HEK293 (cell line): ENCODE results near the gene EIF4A2.

Source experiments
- HOXC10 ChIP-seq: sonication (generic); formaldehyde crosslinking; IDR thresholded peaks from 2 replicates; pipeline ENCODE4 v1.8.1; 2023; ENCODE audit warnings: mild to moderate bottlenecking, missing genetic modification reagents
- MYNN ChIP-seq: fragments of 450-650 bp; formaldehyde crosslinking; IDR thresholded peaks from 2 replicates; pipeline ENCODE4 v1.5.1; 2016; ENCODE audit warnings: missing biosample characterization, missing genetic modification characterization, borderline replicate concordance
- ZBTB21 ChIP-seq: fragments of 450-650 bp; formaldehyde crosslinking; IDR thresholded peaks from 2 replicates; pipeline ENCODE4 v1.5.1; 2017; ENCODE audit warnings: missing biosample characterization, missing genetic modification characterization
- ZNF112 ChIP-seq: fragments of 450-650 bp; formaldehyde crosslinking; IDR thresholded peaks from 2 replicates; pipeline ENCODE4 v1.5.0; 2017; ENCODE audit warnings: missing biosample characterization, missing genetic modification characterization
- ZNF121 ChIP-seq: fragments of 450-650 bp; formaldehyde crosslinking; IDR thresholded peaks from 2 replicates; pipeline ENCODE4 v1.5.1; 2016; ENCODE audit warnings: missing biosample characterization, missing genetic modification characterization
- ZNF335 ChIP-seq: fragments of 450-650 bp; formaldehyde crosslinking; conservative IDR thresholded peaks from 2 replicates; pipeline ENCODE4 v1.5.1; 2016; ENCODE audit warnings: missing biosample characterization, missing genetic modification characterization
- TF ChIP-seq, protein P1 (sequence below): fragments of 450-650 bp; formaldehyde crosslinking; IDR thresholded peaks from 2 replicates; pipeline ENCODE4 v1.5.1; 2016; ENCODE audit warnings: missing biosample characterization, missing genetic modification characterization
- TF ChIP-seq, protein P2 (sequence below): fragments of 450-650 bp; formaldehyde crosslinking; IDR thresholded peaks from 2 replicates; pipeline ENCODE4 v1.5.1; 2016; ENCODE audit warnings: missing biosample characterization, missing genetic modification characterization, low read depth
- TF ChIP-seq, protein P3 (sequence below): fragments of 450-650 bp; formaldehyde crosslinking; IDR thresholded peaks from 2 replicates; pipeline ENCODE4 v1.5.1; 2016; ENCODE audit warnings: missing biosample characterization, missing genetic modification characterization

DNA sequence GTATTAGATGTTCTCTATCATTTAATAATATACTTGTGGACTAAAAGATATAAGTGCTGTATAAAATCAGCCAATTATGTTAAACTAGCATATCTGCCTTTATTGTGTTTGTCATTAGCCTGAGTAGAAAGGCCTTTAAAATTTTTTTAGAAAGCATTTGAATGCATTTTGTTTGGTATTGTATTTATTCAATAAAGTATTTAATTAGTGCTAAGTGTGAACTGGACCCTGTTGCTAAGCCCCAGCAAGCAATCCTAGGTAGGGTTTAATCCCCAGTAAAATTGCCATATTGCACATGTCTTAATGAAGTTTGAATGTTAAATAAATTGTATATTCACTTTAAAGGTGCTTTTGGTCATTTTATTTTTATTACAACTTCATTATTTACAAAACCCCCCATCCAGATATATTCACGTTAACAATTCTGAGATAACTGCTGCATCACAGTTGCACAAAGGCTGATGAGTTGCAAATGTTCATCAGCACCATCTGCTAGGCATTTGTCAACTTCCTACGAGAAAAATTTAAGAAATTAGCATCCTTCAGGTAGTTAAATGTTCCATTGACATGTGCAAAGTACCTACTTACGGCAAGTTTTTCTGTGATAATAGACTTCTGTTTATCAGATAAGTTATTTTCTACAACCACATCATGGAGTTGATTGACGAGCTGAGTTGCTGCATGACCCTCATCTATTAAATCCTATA is 6.3 kb downstream of the EIF4A2 start:
- TF ChIP-seq, protein P1, sequence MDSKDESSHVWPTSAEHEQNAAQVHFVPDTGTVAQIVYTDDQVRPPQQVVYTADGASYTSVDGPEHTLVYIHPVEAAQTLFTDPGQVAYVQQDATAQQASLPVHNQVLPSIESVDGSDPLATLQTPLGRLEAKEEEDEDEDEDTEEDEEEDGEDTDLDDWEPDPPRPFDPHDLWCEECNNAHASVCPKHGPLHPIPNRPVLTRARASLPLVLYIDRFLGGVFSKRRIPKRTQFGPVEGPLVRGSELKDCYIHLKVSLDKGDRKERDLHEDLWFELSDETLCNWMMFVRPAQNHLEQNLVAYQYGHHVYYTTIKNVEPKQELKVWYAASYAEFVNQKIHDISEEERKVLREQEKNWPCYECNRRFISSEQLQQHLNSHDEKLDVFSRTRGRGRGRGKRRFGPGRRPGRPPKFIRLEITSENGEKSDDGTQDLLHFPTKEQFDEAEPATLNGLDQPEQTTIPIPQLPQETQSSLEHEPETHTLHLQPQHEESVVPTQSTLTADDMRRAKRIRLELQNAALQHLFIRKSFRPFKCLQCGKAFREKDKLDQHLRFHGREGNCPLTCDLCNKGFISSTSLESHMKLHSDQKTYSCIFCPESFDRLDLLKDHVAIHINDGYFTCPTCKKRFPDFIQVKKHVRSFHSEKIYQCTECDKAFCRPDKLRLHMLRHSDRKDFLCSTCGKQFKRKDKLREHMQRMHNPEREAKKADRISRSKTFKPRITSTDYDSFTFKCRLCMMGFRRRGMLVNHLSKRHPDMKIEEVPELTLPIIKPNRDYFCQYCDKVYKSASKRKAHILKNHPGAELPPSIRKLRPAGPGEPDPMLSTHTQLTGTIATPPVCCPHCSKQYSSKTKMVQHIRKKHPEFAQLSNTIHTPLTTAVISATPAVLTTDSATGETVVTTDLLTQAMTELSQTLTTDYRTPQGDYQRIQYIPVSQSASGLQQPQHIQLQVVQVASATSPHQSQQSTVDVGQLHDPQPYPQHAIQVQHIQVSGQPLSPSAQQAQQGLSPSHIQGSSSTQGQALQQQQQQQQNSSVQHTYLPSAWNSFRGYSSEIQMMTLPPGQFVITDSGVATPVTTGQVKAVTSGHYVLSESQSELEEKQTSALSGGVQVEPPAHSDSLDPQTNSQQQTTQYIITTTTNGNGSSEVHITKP (tag by site-specific recombination), result no peak
- TF ChIP-seq, protein P2, sequence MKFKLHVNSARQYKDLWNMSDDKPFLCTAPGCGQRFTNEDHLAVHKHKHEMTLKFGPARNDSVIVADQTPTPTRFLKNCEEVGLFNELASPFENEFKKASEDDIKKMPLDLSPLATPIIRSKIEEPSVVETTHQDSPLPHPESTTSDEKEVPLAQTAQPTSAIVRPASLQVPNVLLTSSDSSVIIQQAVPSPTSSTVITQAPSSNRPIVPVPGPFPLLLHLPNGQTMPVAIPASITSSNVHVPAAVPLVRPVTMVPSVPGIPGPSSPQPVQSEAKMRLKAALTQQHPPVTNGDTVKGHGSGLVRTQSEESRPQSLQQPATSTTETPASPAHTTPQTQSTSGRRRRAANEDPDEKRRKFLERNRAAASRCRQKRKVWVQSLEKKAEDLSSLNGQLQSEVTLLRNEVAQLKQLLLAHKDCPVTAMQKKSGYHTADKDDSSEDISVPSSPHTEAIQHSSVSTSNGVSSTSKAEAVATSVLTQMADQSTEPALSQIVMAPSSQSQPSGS (tag by site-specific recombination), result no peak
- TF ChIP-seq, protein P3, sequence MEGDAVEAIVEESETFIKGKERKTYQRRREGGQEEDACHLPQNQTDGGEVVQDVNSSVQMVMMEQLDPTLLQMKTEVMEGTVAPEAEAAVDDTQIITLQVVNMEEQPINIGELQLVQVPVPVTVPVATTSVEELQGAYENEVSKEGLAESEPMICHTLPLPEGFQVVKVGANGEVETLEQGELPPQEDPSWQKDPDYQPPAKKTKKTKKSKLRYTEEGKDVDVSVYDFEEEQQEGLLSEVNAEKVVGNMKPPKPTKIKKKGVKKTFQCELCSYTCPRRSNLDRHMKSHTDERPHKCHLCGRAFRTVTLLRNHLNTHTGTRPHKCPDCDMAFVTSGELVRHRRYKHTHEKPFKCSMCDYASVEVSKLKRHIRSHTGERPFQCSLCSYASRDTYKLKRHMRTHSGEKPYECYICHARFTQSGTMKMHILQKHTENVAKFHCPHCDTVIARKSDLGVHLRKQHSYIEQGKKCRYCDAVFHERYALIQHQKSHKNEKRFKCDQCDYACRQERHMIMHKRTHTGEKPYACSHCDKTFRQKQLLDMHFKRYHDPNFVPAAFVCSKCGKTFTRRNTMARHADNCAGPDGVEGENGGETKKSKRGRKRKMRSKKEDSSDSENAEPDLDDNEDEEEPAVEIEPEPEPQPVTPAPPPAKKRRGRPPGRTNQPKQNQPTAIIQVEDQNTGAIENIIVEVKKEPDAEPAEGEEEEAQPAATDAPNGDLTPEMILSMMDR, result no peak
- TF ChIP-seq ZBTB21 (tag by site-specific recombination) (no peak), MYNN (tag by site-specific recombination) (no peak), ZNF112 (tag by site-specific recombination) (no peak), HOXC10 (no peak), ZNF121 (no peak), ZNF335 (no peak)
